ENCODE measurements around the gene RASGEF1C.

Gene RASGEF1C

DNA sequence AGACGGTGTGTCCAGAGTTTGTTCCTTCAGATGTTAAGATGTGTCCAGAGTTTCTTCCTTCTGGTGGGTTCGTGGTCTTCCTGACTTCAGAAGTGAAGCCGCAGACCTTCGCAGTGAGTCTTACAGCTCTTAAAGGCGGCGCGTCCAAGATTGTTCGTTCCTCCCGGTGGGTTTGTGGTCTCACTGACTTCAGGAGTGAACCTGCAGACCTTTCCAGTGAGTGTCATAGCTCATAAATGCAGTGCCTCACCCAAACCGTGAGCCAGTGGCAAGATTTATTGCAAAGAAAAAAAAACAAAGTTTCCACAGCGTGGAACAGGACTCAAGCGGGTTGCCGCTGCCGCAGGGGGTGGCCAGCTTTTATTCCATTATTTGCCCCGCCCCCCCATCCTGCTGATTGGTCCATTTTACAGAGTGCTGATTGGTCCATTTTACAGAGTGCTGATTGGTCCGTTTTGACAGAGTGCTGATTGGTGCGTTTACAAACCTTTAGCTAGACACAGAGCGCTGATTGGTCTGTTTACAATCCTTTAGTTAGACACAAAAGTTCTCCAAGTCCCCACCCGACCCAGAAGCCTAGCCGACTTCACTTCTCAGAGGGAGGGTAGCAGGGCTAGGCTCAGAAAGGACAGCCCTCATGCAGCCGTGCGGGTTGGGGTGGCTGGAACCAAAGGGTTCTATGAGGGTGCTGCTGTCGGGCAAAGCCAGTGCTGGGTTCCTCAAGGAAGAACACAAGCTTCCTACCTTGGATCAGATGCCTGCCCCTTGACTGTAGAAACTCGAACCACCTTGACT is 128.3 kb downstream of the RASGEF1C start:
- H3K9me3 ChIP-seq (ENCODE audit: control insufficient read depth, insufficient read depth, low read depth, low read length) = peaks cover 11% of the 10 kb centered on the region

DNA sequence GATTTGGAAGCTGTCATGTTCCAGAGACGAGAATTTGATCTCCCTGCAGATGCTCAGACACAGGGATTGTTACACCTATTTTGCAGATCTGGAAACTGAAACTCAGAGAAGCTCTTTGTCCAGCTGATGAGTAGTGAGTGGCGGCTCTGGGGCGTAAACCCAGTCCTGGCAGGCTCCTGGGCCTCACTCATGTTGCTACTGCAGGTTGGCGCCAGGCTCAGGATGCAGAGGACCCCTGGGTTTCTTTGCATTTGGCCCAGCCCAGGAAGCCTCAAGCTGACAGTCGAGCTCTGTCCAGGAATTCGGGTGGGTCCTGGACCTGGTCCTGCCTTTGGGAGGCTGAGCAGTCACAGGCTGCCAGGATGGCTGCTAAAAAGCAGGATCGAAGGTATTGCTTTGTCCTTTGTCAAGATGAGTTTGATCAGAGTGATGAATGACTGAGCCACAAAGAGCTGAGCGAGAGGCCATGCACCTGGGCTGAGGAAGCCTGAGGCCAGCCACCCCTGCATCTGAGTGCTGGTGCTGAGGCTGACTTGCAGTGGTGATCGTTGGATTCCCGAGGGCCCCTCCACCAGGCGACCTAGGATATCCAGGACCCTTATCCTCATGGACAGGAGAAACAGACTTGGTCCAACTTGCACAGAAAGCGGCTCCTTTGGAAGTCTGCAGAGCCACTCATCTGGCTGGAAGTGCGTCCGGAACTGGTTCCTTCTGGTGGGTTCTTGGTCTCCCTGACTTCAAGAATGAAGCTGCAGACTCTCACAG is 129.1 kb downstream of the RASGEF1C start:
- H3K9me3 ChIP-seq (ENCODE audit: control insufficient read depth, insufficient read depth, low read depth, low read length) = peaks cover 11% of the 10 kb centered on the region

More for the DNA sequence above, 128.3 kb downstream of the RASGEF1C start:
- Histone ChIP-seq H3K27me3 (ENCODE audit: control insufficient read depth, insufficient read depth, low read length) (no peaks in the 10 kb centered on the region), H3K27ac (ENCODE audit: low read depth, low read length) (no peak overlapping the region), H3K9ac (ENCODE audit: low read length) (no peak overlapping the region), H3K36me3 (ENCODE audit: control insufficient read depth, insufficient read depth, low read length) (no peaks in the 10 kb centered on the region), H3K4me3 (ENCODE audit: low read depth, low read length) (no peak overlapping the region), H3K4me1 (ENCODE audit: control insufficient read depth, insufficient read depth, low read length) (peaks cover 35% of the 10 kb centered on the region)

GRCh38 chr5:180078348-180078747 is 130.7 kb downstream of the RASGEF1C start:
- H3K9ac ChIP-seq (ENCODE audit: low read length) = no peak overlapping the region
- H3K27me3 ChIP-seq (ENCODE audit: control insufficient read depth, insufficient read depth, low read length) = peaks cover 10% of the 10 kb centered on the region
- H3K9me3 ChIP-seq (ENCODE audit: control insufficient read depth, insufficient read depth, low read depth, low read length) = peaks cover 11% of the 10 kb centered on the region
- H3K36me3 ChIP-seq (ENCODE audit: control insufficient read depth, insufficient read depth, low read length) = no peaks in the 10 kb centered on the region
- peaks cover 12% of the 10 kb centered on the region for H3K4me1 ChIP-seq (ENCODE audit: control insufficient read depth, insufficient read depth, low read length)
- H3K4me3 ChIP-seq (ENCODE audit: low read depth, low read length) = no peak overlapping the region
- H3K27ac ChIP-seq (ENCODE audit: low read depth, low read length) = no peak overlapping the region

More for the DNA sequence above, 129.1 kb downstream of the RASGEF1C start:
- Histone ChIP-seq H3K4me3 (ENCODE audit: low read depth, low read length) (no peak overlapping the region), H3K4me1 (ENCODE audit: control insufficient read depth, insufficient read depth, low read length) (peaks cover 27% of the 10 kb centered on the region), H3K36me3 (ENCODE audit: control insufficient read depth, insufficient read depth, low read length) (no peaks in the 10 kb centered on the region), H3K27me3 (ENCODE audit: control insufficient read depth, insufficient read depth, low read length) (no peaks in the 10 kb centered on the region), H3K9ac (ENCODE audit: low read length) (no peak overlapping the region), H3K27ac (ENCODE audit: low read depth, low read length) (no peak overlapping the region)

DNA sequence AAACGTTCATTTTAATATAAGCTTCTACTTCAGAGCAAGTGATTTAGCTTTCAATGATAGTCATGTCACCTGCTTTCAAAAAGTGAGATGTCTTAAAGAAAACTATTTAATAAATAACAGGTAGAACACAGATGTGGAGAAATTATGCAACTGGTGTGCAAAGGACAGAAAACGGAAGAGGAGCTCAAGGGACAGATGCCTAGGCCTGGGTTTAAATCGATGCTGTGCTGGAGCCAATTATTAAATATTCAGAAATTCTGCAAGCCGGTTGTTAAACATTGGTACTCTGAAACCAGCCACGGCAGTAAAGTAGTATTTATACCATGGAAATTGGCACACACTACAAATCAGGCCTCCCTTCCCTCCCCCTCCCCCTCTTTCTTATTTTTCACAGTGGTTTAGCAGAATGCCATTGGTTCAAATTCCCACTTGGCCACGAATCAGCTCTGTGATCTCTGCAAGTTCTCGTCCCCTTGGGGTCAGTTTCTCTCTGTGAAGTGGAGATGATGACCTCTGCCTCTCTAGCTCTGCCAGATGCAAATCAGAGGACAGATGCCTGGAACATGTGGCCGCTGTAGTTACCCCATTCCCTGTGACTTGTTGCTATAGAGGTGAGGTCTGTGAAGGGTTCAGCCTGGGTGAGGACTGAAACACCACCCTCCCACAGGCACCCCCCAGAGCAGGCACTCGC is 131.3 kb downstream of the RASGEF1C start:
- peaks cover 15% of the 10 kb centered on the region for H3K9me3 ChIP-seq (ENCODE audit: control insufficient read depth, insufficient read depth, low read depth, low read length)
- H3K36me3 ChIP-seq (ENCODE audit: control insufficient read depth, insufficient read depth, low read length) = no peaks in the 10 kb centered on the region
- no peak overlapping the region for H3K4me3 ChIP-seq (ENCODE audit: low read depth, low read length)
- no peak overlapping the region for H3K9ac ChIP-seq (ENCODE audit: low read length)
- peaks cover 16% of the 10 kb centered on the region for H3K27me3 ChIP-seq (ENCODE audit: control insufficient read depth, insufficient read depth, low read length)
- H3K27ac ChIP-seq (ENCODE audit: low read depth, low read length) = no peak overlapping the region
- peaks cover 7% of the 10 kb centered on the region for H3K4me1 ChIP-seq (ENCODE audit: control insufficient read depth, insufficient read depth, low read length)

DNA sequence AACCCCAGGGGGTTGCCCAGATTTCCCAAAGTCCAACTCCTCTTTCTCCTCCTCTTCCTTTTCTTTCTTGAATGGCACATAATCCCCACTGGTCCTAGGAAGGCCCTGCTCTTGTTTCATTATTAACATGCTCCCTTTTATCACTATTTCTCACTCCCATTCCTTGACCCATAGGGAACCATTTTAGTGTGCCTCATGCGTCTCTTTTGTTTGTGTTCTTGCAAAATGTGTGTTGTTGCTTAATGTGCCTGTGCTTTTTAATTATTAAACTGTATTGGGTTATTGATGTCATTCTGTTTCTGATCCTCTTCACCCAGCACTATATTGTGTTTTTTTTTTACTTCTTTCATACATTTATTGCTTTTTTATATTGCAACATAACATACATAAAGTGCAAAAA is 133.3 kb downstream of the RASGEF1C start:
- H3K27ac ChIP-seq (ENCODE audit: low read depth, low read length) = no peak overlapping the region
- no peak overlapping the region for H3K9ac ChIP-seq (ENCODE audit: low read length)
- H3K27me3 ChIP-seq (ENCODE audit: control insufficient read depth, insufficient read depth, low read length) = peaks cover 23% of the 10 kb centered on the region
- H3K4me1 ChIP-seq (ENCODE audit: control insufficient read depth, insufficient read depth, low read length) = no peaks in the 10 kb centered on the region
- H3K9me3 ChIP-seq (ENCODE audit: control insufficient read depth, insufficient read depth, low read depth, low read length) = peaks cover 22% of the 10 kb centered on the region
- no peak overlapping the region for H3K4me3 ChIP-seq (ENCODE audit: low read depth, low read length)
- H3K36me3 ChIP-seq (ENCODE audit: control insufficient read depth, insufficient read depth, low read length) = no peaks in the 10 kb centered on the region

GRCh38 chr5:180074462-180074861 is 134.5 kb downstream of the RASGEF1C start:
- Histone ChIP-seq H3K36me3 (ENCODE audit: control insufficient read depth, insufficient read depth, low read length) (no peaks in the 10 kb centered on the region), H3K27me3 (ENCODE audit: control insufficient read depth, insufficient read depth, low read length) (peaks cover 23% of the 10 kb centered on the region), H3K27ac (ENCODE audit: low read depth, low read length) (no peak overlapping the region), H3K4me1 (ENCODE audit: control insufficient read depth, insufficient read depth, low read length) (peaks cover 9% of the 10 kb centered on the region), H3K9ac (ENCODE audit: low read length) (no peak overlapping the region), H3K4me3 (ENCODE audit: low read depth, low read length) (no peak overlapping the region), H3K9me3 (ENCODE audit: control insufficient read depth, insufficient read depth, low read depth, low read length) (peaks cover 22% of the 10 kb centered on the region)

- Histone ChIP-seq H3K4me3 (ENCODE audit: low read depth, low read length) (no peak overlapping the region), H3K27me3 (ENCODE audit: control insufficient read depth, insufficient read depth, low read length) (peaks cover 23% of the 10 kb centered on the region), H3K9ac (ENCODE audit: low read length) (no peak overlapping the region), H3K9me3 (ENCODE audit: control insufficient read depth, insufficient read depth, low read depth, low read length) (peaks cover 11% of the 10 kb centered on the region), H3K4me1 (ENCODE audit: control insufficient read depth, insufficient read depth, low read length) (peaks cover 28% of the 10 kb centered on the region), H3K36me3 (ENCODE audit: control insufficient read depth, insufficient read depth, low read length) (no peaks in the 10 kb centered on the region), H3K27ac (ENCODE audit: low read depth, low read length) (no peak overlapping the region)
These were observed 136.5 kb downstream of the RASGEF1C start for GRCh38 chr5:180072556-180072955.

DNA sequence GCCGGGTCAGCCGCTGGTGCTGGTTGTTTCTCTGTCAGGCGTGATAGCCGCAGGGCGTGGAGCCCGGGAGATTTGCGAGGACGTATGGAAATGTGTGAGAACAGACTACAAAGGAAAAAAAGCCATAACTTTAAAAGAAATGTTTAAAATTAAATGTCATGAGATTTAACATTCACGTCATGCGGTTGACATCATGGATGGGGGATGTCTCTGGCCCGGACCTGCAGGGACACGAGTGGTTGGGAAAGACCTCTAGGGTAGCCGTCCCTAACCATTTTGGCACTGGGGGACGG is 136.8 kb downstream of the RASGEF1C start:
- Histone ChIP-seq H3K9me3 (ENCODE audit: control insufficient read depth, insufficient read depth, low read depth, low read length) (peaks cover 11% of the 10 kb centered on the region), H3K4me1 (ENCODE audit: control insufficient read depth, insufficient read depth, low read length) (peaks cover 31% of the 10 kb centered on the region), H3K9ac (ENCODE audit: low read length) (no peak overlapping the region), H3K27me3 (ENCODE audit: control insufficient read depth, insufficient read depth, low read length) (peaks cover 23% of the 10 kb centered on the region), H3K36me3 (ENCODE audit: control insufficient read depth, insufficient read depth, low read length) (no peaks in the 10 kb centered on the region), H3K4me3 (ENCODE audit: low read depth, low read length) (peak overlapping the region; percentile 83), H3K27ac (ENCODE audit: low read depth, low read length) (no peak overlapping the region; the same call in 1 of the 2 replicates)

DNA sequence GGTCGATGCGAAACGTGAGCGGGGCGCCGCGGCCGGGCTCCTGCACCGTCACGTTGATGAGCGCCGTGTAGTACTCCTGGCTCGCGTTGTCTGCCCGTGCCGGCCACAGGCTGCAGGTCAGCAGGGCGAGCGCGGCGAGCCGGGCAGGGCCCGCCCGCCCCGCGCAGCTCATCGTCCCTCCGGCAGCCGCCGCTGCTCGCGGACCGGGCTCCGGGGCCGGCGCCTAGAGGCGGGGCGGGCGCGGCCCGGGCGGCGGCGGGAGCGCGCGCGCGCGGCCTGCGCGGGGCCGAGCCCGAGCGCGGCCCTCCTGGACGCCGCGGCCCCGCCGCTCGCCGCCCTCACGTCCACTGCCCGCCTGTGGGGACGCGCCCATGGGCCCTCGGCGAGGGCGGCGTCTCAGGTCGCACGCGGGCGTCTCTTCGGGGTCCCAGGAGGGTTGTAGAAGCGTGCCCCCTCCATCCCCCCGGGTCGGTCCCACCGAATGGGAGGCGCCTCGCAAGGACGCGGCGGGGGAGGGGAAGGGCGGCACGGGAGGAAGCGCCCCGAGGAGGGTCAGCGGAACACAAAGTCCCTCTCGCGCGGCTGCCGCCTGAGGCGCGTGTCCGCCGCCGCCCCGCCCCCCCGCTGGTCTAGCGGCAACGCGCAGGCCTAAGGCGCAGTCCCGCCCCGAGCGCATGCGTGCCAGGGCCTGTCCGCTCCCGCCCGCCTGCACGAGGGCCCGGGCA is 137.3 kb downstream of the RASGEF1C start, which contains the start of gene RNF130:
RNF130 (minus strand) TSS at position 229 of the 725 bp plus-strand sequence; CDS start at position 172, 57 bp downstream.
- H3K36me3 ChIP-seq (ENCODE audit: control insufficient read depth, insufficient read depth, low read length) = no peaks in the 10 kb centered on the region
- H3K4me1 ChIP-seq (ENCODE audit: control insufficient read depth, insufficient read depth, low read length) = peaks cover 31% of the 10 kb centered on the region
- peaks cover 23% of the 10 kb centered on the region for H3K27me3 ChIP-seq (ENCODE audit: control insufficient read depth, insufficient read depth, low read length)
- H3K9ac ChIP-seq (ENCODE audit: low read length) = peak within 1 kb of the TSS; percentile 93
- peaks cover 11% of the 10 kb centered on the region for H3K9me3 ChIP-seq (ENCODE audit: control insufficient read depth, insufficient read depth, low read depth, low read length)
- peak within 1 kb of the TSS; percentile 77; the same call in 1 of the 2 replicates for H3K27ac ChIP-seq (ENCODE audit: low read depth, low read length)
- H3K4me3 ChIP-seq (ENCODE audit: low read depth, low read length) = peak within 1 kb of the TSS; percentile 97

DNA sequence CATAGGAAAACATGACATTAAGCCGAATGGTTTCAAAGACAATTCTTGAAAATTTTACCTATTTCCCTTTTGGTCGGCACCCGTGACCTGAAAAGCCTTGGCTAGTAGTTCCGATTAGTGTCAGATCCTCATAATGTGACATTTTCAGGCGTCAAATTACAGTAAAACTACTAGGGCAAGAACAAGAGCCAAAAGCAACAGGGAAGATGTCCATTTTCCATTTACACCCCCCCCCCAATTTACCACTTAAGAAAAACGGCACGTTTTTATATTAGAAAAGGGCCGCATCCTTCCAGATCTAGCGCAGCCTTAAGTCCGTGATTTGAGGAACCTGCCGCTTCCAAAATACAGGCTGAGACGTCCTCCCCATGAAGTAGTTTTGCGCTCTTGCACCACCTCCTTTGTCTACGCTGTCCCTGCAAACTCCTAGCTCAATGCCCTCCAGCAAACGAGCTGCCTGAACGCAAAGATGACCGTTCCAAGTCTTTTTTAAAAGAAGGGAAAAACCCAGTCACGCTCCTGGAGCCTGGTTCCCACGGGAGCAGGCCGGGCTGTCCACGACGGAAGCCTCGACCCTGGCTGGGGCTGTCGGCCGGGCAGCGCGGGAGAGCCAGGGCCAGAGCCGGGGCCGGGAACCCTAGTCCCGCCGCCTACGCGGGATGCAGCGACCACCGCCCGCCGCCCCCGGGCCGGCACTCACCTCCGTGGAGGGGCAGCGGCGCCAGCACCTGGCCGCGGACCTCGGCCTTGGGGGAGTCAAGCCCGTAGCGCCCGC is 138.1 kb downstream of the RASGEF1C start:
- H3K9me3 ChIP-seq (ENCODE audit: control insufficient read depth, insufficient read depth, low read depth, low read length) = peaks cover 11% of the 10 kb centered on the region
- peak overlapping the region; percentile 70; the same call in 1 of the 2 replicates for H3K27ac ChIP-seq (ENCODE audit: low read depth, low read length)
- H3K36me3 ChIP-seq (ENCODE audit: control insufficient read depth, insufficient read depth, low read length) = no peaks in the 10 kb centered on the region
- peaks cover 31% of the 10 kb centered on the region for H3K4me1 ChIP-seq (ENCODE audit: control insufficient read depth, insufficient read depth, low read length)
- H3K27me3 ChIP-seq (ENCODE audit: control insufficient read depth, insufficient read depth, low read length) = peaks cover 23% of the 10 kb centered on the region
- H3K9ac ChIP-seq (ENCODE audit: low read length) = peak overlapping the region; percentile 87
- H3K4me3 ChIP-seq (ENCODE audit: low read depth, low read length) = peak overlapping the region; percentile 97
